Liver (tissue), 9 donors: ENCODE data around the gene IRGQ. TPM values are rescaled to one million over a fixed set of nuclear protein-coding genes. Genes with fewer than 3 reads are reported as not detected.

Experiments
- DNase-seq: peaks from one replicate; pipeline ENCODE4 v3.0.0-alpha.2; 2017; ENCODE audit warnings: low spot score
- H3K27ac ChIP-seq, 2 donors: one replicate each; pipeline ENCODE4 v1.7.0; 2013; ENCODE audit warnings: inconsistent platforms in 2 of 2, low read length in 2 of 2, control low read depth in 1 of 2, low read depth in 1 of 2, mild to moderate bottlenecking in 1 of 2
- H3K27me3 ChIP-seq, 4 donors: one replicate each; pipeline versions ENCODE4 v1.6.1 to v1.7.0; 2013; ENCODE audit warnings: low read length in 3 of 4, inconsistent platforms in 1 of 4, mild to moderate bottlenecking in 1 of 4, moderate library complexity in 1 of 4; ENCODE audit not compliant: control insufficient read depth in 4 of 4, insufficient read depth in 4 of 4
- H3K36me3 ChIP-seq, 4 donors: one replicate each; pipeline versions ENCODE4 v1.6.1 to v1.7.0; 2013; ENCODE audit warnings: low read length in 3 of 4, mild to moderate bottlenecking in 3 of 4, low read depth in 1 of 4, moderate library complexity in 1 of 4; ENCODE audit not compliant: control insufficient read depth in 4 of 4, insufficient read depth in 3 of 4
- H3K4me1 ChIP-seq, 4 donors: one replicate each; pipeline versions ENCODE4 v1.6.1 to v1.7.0; 2013; ENCODE audit warnings: low read length in 3 of 4, mild to moderate bottlenecking in 3 of 4, moderate library complexity in 1 of 4; ENCODE audit not compliant: control insufficient read depth in 4 of 4, insufficient read depth in 4 of 4
- H3K4me3 ChIP-seq, 3 donors: one replicate each; pipeline versions ENCODE4 v1.6.1 to v1.7.0; 2013; ENCODE audit warnings: low read length in 3 of 3, control low read depth in 1 of 3, low read depth in 1 of 3, mild to moderate bottlenecking in 1 of 3
- H3K9ac ChIP-seq, 2 donors: one replicate each; pipeline ENCODE4 v1.7.0; 2013; ENCODE audit warnings: low read length in 2 of 2, mild to moderate bottlenecking in 2 of 2, moderate library complexity in 2 of 2, control low read depth in 1 of 2, low read depth in 1 of 2
- H3K9me3 ChIP-seq, 4 donors: one replicate each; pipeline versions ENCODE4 v1.6.1 to v1.7.0; 2013; ENCODE audit warnings: low read length in 3 of 4; ENCODE audit not compliant: control insufficient read depth in 4 of 4
- CTCF ChIP-seq: fragments of 150-350 bp; IDR thresholded peaks from 2 replicates; pipeline ENCODE4 v1.5.1; 2017; ENCODE audit warnings: improper control_type of control experiment, low read depth, low read length; ENCODE audit not compliant: missing input control
- EGR1 ChIP-seq, 2 donors: IDR thresholded peaks; 2 replicates each; pipeline ENCODE4 v1.6.1; 2016 to 2018; ENCODE audit warnings: antibody characterized with exemption in 2 of 2, low read depth in 2 of 2
- FOXA1 ChIP-seq: IDR thresholded peaks from 2 replicates; pipeline ENCODE4 v1.6.1; 2016; ENCODE audit warnings: antibody characterized with exemption
- FOXA2 ChIP-seq: IDR thresholded peaks from 2 replicates; pipeline ENCODE4 v1.6.1; 2016; ENCODE audit warnings: antibody characterized with exemption
- HNF4A ChIP-seq, 2 donors: conservative IDR thresholded peaks; 2 replicates each; pipeline ENCODE4 v1.6.1; 2016; ENCODE audit warnings: antibody characterized with exemption in 2 of 2, mild to moderate bottlenecking in 2 of 2
- HNF4G ChIP-seq: IDR thresholded peaks from 2 replicates; pipeline ENCODE4 v1.6.1; 2016; ENCODE audit warnings: antibody characterized with exemption
- JUND ChIP-seq, 2 donors: IDR thresholded peaks; 2 replicates each; pipeline ENCODE4 v1.6.1; 2016; ENCODE audit warnings: antibody characterized with exemption in 2 of 2
- NR2F2 ChIP-seq: IDR thresholded peaks from 2 replicates; pipeline ENCODE4 v1.6.1; 2016; ENCODE audit warnings: antibody characterized with exemption
- RXRA ChIP-seq, 2 donors: IDR thresholded peaks; 2 replicates each; pipeline ENCODE4 v1.6.1; 2017 to 2018; ENCODE audit warnings: antibody characterized with exemption in 2 of 2, mild to moderate bottlenecking in 1 of 2
- SP1 ChIP-seq: IDR thresholded peaks from 2 replicates; pipeline ENCODE4 v1.6.1; 2018; ENCODE audit warnings: antibody characterized with exemption, mild to moderate bottlenecking
- TAF1 ChIP-seq: conservative IDR thresholded peaks from 2 replicates; pipeline ENCODE4 v1.6.1; 2016; ENCODE audit warnings: antibody characterized with exemption, mild to moderate bottlenecking
- YY1 ChIP-seq: IDR thresholded peaks from 2 replicates; pipeline ENCODE4 v1.6.1; 2016; ENCODE audit warnings: antibody characterized with exemption, mild to moderate bottlenecking
- WGBS: extraction: QIAGEN DNeasy Blood & Tissue Kit; methylation state at CpG from one replicate; pipeline ENCODE4 v1.1.7; 2013; 5-methylcytosine and 5-hydroxymethylcytosine counted together
- polyA plus RNA-seq, 2 donors: library from polyadenylated mRNA; stranded (reverse) in 1 of 2; unstranded in 1 of 2; fragments of 200-250 nt in 1 of 2; fragments of >200 nt in 1 of 2; fragmentation: Nextera tagmentation in 1 of 2; extraction: Ambion mirVana in 1 of 2; gene quantifications; one replicate each; pipeline versions ENCODE4 v1.2.1 to v1.2.3, GENCODE V29; 2013 to 2015
- total RNA-seq, 2 donors: library from RNA; depleted of rRNA; stranded (reverse); fragments of >200 nt; gene quantifications; one replicate each; pipeline ENCODE4 v1.2.3, GENCODE V29; 2014
- TF ChIP-seq, protein P1 (sequence below): IDR thresholded peaks from 2 replicates; pipeline ENCODE4 v1.6.1; 2016; ENCODE audit warnings: antibody characterized with exemption, mild to moderate bottlenecking
- TF ChIP-seq, protein P2 (sequence below): IDR thresholded peaks from 2 replicates; pipeline ENCODE4 v1.6.1; 2016; ENCODE audit warnings: antibody characterized with exemption
- TF ChIP-seq, protein P3 (sequence below): IDR thresholded peaks from 2 replicates; pipeline ENCODE4 v1.6.1; 2016; ENCODE audit warnings: antibody characterized with exemption
- TF ChIP-seq, protein P4 (sequence below): IDR thresholded peaks from 2 replicates; pipeline ENCODE4 v1.6.1; 2016; ENCODE audit warnings: antibody characterized with exemption
- donor health status: healthy.
- donor health status: healthy.
- donor health status: healthy.
- donor health status: healthy.
- donor health status: healthy.

The IRGQ gene
- total and polyA plus RNA-seq, 4 donors = 2.8 to 15.5 (median 5.2) TPM

GRCh38 chr19:43544077-43544476 is 51.9 kb downstream of the IRGQ start:
- Histone ChIP-seq H3K4me1 (peaks cover 4 to 13% (median 7%) of the 10 kb centered on the region in 4 donors), H3K9me3 (no peaks in the 10 kb centered on the region), H3K4me3 (no peak overlapping the region), H3K27me3 (no peaks in the 10 kb centered on the region), H3K36me3 (peaks cover 2 to 19% (median 10%) of the 10 kb centered on the region in 4 donors), H3K27ac (no peak overlapping the region), H3K9ac (no peak overlapping the region)
- TF ChIP-seq, protein P1, sequence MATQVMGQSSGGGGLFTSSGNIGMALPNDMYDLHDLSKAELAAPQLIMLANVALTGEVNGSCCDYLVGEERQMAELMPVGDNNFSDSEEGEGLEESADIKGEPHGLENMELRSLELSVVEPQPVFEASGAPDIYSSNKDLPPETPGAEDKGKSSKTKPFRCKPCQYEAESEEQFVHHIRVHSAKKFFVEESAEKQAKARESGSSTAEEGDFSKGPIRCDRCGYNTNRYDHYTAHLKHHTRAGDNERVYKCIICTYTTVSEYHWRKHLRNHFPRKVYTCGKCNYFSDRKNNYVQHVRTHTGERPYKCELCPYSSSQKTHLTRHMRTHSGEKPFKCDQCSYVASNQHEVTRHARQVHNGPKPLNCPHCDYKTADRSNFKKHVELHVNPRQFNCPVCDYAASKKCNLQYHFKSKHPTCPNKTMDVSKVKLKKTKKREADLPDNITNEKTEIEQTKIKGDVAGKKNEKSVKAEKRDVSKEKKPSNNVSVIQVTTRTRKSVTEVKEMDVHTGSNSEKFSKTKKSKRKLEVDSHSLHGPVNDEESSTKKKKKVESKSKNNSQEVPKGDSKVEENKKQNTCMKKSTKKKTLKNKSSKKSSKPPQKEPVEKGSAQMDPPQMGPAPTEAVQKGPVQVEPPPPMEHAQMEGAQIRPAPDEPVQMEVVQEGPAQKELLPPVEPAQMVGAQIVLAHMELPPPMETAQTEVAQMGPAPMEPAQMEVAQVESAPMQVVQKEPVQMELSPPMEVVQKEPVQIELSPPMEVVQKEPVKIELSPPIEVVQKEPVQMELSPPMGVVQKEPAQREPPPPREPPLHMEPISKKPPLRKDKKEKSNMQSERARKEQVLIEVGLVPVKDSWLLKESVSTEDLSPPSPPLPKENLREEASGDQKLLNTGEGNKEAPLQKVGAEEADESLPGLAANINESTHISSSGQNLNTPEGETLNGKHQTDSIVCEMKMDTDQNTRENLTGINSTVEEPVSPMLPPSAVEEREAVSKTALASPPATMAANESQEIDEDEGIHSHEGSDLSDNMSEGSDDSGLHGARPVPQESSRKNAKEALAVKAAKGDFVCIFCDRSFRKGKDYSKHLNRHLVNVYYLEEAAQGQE = no peak
- TF ChIP-seq FOXA2 = no peak
- no peak for TF ChIP-seq TAF1
- no peak for TF ChIP-seq FOXA1
- TF ChIP-seq, protein P2, sequence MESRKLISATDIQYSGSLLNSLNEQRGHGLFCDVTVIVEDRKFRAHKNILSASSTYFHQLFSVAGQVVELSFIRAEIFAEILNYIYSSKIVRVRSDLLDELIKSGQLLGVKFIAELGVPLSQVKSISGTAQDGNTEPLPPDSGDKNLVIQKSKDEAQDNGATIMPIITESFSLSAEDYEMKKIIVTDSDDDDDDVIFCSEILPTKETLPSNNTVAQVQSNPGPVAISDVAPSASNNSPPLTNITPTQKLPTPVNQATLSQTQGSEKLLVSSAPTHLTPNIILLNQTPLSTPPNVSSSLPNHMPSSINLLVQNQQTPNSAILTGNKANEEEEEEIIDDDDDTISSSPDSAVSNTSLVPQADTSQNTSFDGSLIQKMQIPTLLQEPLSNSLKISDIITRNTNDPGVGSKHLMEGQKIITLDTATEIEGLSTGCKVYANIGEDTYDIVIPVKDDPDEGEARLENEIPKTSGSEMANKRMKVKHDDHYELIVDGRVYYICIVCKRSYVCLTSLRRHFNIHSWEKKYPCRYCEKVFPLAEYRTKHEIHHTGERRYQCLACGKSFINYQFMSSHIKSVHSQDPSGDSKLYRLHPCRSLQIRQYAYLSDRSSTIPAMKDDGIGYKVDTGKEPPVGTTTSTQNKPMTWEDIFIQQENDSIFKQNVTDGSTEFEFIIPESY = no peak
- no peak for TF ChIP-seq JUND (IDR thresholded peaks at IDR 0.05)
- TF ChIP-seq CTCF = no peak
- TF ChIP-seq, protein P3, sequence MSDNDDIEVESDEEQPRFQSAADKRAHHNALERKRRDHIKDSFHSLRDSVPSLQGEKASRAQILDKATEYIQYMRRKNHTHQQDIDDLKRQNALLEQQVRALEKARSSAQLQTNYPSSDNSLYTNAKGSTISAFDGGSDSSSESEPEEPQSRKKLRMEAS = no peak
- TF ChIP-seq, protein P4, sequence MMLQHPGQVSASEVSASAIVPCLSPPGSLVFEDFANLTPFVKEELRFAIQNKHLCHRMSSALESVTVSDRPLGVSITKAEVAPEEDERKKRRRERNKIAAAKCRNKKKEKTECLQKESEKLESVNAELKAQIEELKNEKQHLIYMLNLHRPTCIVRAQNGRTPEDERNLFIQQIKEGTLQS = no peak
- no peak for TF ChIP-seq EGR1 (IDR thresholded peaks at IDR 0.05; ENCODE audit: low read depth in 2 of 2)
- no peak for TF ChIP-seq HNF4G
- TF ChIP-seq YY1 = no peak
- TF ChIP-seq NR2F2 = no peak
- WGBS = 98% methylated on average over 9 of the region's 9 CpGs
- no peak for DNase-seq

GRCh38 chr19:43541920-43542650 is 53.8 kb downstream of the IRGQ start:
- Histone ChIP-seq H3K36me3 (peaks cover 4 to 16% (median 11%) of the 10 kb centered on the region in 4 donors), H3K4me3 (no peak overlapping the region), H3K4me1 (peaks cover 4 to 13% (median 7%) of the 10 kb centered on the region in 4 donors), H3K27me3 (no peaks in the 10 kb centered on the region), H3K9me3 (no peaks in the 10 kb centered on the region), H3K9ac (no peak overlapping the region), H3K27ac (no peak overlapping the region)
- 86% methylated on average over 5 of the region's 5 CpGs for WGBS
- TF ChIP-seq FOXA2 (no peak), RXRA (IDR thresholded peaks at IDR 0.05) (peak; percentile 73 to 93), NR2F2 (peak; percentile 85), HNF4G (peak; percentile 87), SP1 (peak; percentile 54), HNF4A (conservative IDR thresholded peaks at IDR 0.05) (peak; percentile 88 to 97)
- TF ChIP-seq, protein P2 = no peak
- no peak for DNase-seq
